ENCODE measurements around the gene COPZ1.
"Not testable (repeated sequence)": the region's sequence is repeated elsewhere in the genome, so short reads cannot be mapped to it uniquely, and the experiment has no call there.

Gene COPZ1, protein sequence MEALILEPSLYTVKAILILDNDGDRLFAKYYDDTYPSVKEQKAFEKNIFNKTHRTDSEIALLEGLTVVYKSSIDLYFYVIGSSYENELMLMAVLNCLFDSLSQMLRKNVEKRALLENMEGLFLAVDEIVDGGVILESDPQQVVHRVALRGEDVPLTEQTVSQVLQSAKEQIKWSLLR

GRCh38 chr12:54324617-54325441, at the start of gene COPZ1:
TSS of gene COPZ1 (plus strand) at chr12:54325131. CDS start at chr12:54325164, 33 bp downstream.
- peak; percentile 97 to 99 for DNase-seq

DNA sequence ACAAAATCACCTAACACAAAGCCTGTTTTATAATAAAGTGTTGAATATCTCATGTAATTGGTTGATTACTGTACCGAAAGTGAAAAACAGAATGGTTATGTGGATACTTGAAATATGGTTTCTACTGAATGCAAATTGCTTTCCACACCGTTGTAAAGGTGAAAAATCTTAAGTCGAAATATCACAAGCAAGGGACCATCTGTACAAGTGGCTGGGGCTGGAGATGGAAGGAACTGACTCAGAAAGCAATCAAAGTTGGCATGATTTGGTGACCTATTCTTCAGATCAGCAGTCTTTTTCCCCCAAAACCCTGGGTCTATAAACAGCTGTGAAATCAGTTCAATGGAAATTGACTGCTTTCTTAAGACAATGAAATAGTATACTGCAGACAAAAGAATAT, 48.6 kb upstream of the COPZ1 start:
- DNase-seq = no peak

GRCh38 chr12:54277823-54278276, 47.1 kb upstream of the COPZ1 start:
- no peak for DNase-seq

DNA sequence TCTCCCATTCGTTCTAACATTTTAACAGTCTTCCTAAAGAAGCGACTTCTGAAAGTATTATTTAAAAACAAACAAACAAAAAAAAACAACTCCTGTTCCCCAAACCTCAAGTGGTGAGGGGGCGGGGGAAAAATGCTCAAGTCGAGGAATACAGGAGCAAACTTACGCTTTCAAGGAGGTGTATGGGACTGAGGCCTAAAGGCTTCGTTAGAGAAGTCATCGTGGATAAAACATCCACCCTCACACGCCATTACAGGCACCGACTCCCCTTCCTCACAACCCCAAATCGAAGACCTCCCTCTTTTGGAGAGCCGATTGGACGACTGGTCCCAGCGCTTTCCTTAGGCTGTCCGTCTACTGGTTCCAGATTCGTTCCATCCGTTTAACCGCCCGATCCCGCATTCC, 45.7 kb upstream of the COPZ1 start:
- no peak for DNase-seq

DNA sequence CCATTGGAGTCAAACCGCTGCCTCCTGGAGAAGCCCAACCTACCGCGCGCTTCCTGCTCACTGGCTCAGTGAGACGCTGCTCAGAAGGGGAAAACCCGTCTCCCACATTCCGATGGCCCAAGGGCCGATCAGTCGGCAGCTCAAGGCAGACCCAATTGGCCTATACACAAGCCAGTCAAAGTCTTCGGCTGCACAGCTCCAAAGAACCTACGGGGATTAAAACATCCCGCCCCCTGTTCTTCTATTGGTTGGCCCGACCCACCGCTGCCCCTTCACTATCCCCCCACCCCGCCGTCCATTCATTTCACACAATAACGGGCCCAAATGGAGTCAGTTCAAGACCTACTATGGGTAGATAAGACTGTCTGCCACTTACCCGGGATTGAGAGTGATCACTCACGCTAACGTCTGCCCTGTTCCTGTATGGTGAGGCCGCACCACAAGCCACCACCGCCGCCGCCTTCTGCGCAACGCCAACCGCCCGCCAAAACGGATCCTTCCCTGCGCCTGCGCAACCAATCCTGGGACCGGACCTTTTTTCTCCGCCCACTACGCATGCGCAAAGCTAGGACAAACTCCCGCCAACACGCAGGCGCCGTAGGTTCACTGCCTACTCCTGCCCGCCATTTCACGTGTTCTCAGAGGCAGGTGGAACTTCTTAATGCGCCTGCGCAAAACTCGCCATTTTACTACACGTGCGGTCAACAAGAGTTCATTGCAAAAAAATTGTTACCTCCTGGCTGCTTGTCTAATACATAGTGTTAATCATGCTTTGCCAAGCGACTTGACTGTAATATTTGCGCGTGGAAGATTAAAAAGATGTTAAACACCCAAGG, 45.1 kb upstream of the COPZ1 start, which contains the start of gene CBX5:
Gene CBX5, minus strand, starts transcription at position 491 of the 836 bp plus-strand sequence. CDS start 22,472 bp downstream, outside the sequence.
- peak; percentile 100 for DNase-seq

DNA sequence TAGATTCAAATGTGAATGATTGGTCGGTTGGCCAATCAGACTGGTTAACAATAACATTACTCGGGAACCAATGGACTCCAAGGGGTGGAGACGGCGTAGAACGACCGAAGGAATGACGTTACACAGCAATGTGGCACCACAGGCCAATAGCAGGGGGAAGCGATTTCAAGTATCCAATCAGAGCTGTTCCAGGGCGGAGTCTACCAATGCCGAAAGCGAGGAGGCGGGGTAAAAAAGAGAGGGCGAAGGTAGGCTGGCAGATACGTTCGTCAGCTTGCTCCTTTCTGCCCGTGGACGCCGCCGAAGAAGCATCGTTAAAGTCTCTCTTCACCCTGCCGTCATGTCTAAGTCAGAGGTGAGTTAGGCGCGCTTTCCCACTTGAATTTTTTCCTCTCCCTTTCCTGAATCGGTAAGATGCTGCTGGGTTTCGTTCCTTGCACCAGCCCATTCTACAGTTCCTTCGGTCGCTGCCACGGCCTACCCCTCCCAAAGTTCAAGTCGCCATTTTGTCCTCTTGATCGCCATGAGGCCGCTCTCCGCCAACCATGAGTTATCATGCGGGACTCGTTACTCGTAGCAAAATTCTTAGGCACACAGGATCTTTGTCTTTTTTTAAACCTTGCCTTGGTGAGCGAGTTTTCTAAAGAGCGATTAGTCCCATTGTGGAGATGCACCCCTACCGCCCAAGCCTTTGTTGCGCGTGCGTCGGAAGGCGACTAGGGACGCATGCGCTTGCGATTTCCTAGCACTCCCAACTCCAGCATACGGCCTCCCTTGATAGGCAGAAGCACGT, 44.3 kb upstream of the COPZ1 start, which contains the start of gene HNRNPA1:
Gene HNRNPA1, plus strand, starts transcription at position 259 of the 793 bp plus-strand sequence. Its CDS starts 82 bp downstream, at position 341.
- DNase-seq = peak; percentile 99

DNA sequence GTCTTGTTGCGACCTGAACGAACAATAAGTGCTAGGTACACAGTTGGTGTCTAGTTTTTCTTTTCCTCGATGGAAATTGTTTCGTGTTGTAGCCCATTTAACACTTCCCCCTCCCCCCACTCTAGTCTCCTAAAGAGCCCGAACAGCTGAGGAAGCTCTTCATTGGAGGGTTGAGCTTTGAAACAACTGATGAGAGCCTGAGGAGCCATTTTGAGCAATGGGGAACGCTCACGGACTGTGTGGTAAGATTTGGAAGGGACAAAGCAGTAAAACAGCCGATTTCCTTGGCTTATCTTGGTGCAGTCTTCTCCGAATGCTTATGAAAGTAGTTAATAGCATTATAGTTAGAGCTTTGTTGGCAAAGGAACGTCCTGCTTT, 43.7 kb upstream of the COPZ1 start:
- DNase-seq = not testable (repeated sequence)

DNA sequence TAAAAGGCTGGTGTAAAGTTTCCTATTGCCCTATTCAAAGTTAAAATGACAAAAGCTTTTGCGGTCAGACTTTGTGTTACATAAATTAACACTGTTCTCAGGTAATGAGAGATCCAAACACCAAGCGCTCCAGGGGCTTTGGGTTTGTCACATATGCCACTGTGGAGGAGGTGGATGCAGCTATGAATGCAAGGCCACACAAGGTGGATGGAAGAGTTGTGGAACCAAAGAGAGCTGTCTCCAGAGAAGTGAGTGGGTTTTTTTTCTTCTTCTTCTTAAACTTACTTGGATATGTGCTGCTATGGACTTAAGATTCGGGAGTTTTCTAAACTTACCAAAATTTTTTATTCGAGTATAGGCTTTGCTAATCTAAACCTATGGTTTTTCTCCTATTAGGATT, 43.2 kb upstream of the COPZ1 start:
- DNase-seq = not testable (repeated sequence)

DNA sequence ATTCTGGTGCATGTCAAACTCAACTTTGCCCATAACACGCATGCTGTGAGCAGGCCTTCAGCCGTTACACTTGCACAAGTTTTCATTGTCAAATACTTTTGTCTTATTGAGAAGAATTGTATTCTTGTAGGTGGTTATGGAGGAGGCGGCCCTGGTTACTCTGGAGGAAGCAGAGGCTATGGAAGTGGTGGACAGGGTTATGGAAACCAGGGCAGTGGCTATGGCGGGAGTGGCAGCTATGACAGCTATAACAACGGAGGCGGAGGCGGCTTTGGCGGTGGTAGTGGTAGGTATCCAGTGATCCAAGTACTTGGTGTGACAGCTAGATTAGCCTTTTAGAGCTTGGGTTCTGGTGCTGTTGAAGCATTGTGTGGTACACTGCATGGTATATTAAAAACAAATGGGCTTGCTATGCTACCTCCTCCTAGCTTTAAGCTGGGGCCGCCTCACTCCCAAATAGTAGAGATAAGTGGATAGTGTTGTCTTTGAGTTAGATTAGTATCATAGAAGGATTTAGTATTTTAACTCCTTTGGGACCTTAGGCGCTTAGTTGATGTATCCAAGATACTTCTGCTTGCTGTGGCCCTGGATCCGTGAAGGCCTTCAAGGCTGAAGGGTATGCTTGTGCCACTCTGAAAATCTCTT, 41.9 kb upstream of the COPZ1 start:
- no peak for DNase-seq

DNA sequence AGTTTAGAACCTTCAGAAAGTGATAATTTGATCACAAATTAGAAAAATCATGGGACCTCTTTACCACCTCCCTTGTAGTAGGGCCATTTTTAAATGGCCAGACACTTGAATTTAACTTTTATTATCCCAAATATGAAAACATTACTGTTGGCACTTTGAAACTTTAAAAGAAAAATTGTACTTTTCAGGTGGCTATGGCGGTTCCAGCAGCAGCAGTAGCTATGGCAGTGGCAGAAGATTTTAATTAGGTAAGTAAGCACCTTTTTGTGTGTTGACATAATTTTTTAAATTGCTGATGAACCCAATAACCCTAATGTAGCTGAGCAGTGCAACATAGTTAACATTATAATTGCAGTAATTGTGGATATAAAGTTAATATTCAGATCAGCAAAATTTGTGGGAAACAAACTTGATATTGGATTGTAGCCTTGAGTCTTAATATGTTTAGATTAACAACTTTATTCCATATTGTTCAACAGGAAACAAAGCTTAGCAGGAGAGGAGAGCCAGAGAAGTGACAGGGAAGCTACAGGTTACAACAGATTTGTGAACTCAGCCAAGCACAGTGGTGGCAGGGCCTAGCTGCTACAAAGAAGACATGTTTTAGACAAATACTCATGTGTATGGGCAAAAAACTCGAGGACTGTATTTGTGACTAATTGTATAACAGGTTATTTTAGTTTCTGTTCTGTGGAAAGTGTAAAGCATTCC, 40.7 kb upstream of the COPZ1 start:
- not testable (repeated sequence) for DNase-seq

- no peak for DNase-seq
These were observed 39.5 kb upstream of the COPZ1 start for GRCh38 chr12:54285150-54286041.

GRCh38 chr12:54286042-54287030, 38.6 kb upstream of the COPZ1 start:
- no peak for DNase-seq

DNA sequence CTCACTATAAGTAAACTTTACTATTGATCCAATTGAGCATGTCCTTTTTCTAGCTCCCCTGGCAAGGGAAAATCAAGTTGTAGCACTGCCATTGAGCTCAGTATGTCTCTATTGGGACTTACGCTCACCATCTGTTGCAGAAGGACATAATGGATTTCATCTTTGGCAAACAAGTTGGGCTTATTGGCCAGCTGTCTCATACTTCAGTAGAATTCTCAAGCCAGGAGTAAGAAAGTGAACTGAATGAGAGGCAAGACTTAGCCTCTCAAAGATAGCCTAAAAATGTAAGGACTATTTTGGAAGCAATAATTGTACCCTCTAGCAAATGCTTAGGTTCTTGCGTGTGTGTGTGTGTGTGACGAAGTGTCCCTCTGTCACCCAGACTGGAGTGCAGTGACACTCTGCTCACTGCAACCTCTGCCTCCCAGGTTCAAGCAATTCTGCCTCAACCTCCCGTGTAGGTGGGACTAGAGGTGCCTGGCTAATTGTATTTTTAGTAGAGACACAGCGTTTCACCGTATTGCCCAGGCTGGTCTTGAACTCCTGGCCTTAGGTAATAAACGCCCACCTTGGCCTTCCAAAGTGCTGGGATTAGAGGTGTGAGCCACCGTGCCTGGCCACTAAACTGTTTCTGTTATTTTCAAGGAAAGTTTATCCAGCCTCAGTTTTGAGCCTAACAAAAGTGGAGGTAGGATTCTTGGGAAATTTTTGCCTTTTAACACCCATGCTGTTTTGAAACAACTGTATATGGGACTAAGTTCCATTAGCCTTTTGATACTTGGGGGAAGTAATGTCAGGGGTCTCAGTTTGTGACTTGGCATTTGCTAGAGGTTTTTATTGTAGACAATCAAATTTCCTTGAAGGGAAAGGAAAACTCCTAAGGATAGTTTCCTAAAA, 37.4 kb upstream of the COPZ1 start:
- DNase-seq = no peak

- no peak for DNase-seq
These were observed 32.6 kb upstream of the COPZ1 start for GRCh38 chr12:54292083-54292930.

- DNase-seq = no peak
These were observed 32.0 kb upstream of the COPZ1 start for GRCh38 chr12:54292931-54293241.

DNA sequence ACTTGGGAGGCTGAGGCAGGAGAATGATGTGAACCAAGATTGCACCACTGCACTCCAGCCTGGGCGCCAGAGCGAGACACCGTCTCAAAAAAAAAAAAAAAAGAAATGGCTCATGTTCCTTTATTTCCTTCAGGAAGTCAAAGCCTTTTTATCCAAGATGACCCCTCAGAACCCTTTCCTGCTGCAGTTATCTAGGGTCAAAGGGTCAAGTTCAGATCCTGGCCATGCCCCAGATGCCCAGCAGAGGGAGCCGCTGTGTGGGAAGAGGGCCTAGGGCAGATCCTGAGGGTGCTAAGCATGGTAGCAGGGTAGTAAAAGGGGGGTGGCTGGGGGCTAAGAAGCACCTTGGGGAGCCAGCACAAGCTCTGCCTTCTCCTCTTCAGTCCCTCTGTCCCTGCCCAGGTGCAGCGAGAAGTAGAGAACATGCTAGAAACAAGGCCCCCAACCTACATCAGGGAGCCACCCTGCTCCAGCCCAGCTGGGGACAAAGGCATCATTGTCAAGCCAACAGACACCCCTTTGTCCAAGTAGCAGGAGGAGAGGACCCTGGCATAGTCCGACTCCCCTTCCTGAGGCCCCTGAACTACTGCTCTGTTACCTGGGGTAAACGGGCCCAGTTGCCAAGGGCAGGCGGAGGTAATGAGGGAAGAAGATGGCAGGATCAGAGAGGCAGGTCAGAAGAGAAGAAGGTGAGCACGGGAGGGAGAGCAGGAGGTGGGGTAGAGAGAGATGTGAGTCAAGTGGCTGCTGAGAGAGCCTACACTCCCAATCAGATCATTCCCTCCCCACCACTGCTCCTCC, 30.6 kb upstream of the COPZ1 start:
- peak; percentile 63 to 67 for DNase-seq
